IMR-90 (cell line): ENCODE results near the gene SP2. TPM values are rescaled to one million over a fixed set of nuclear protein-coding genes. Genes with fewer than 3 reads are reported as not detected.

Source experiments
- ATAC-seq: fragments of 200-7000 bp; cut with Tn5 transposase; 2 replicates; pipeline ENCODE4 v1.9.1; 2020; ENCODE audit warnings: low read depth, mild to moderate bottlenecking, moderate library complexity
- BruUV-seq: library from RNA; stranded (reverse); fragments of 400-500 nt; replicated peaks from 2 replicates; lab custom pipeline; 2021; lab: Mats Ljungman, UMichigan
- CTCF ChIA-PET: fragments of 300-600 bp; formaldehyde crosslinking; extraction: SDS; loops from one replicate; lab custom pipeline; 2021; ENCODE audit warnings: antibody characterized with exemption; lab: Yijun Ruan, JAX
- POLR2A ChIA-PET: fragments of 300-600 bp; sonication (Branson Sonifier 250); formaldehyde crosslinking; loops from one replicate; lab custom pipeline; 2022; ENCODE audit warnings: antibody characterized with exemption; ENCODE audit not compliant: unreplicated experiment; lab: Charles Lee
- DNase-seq: peaks from one replicate; pipeline ENCODE4 v3.0.0; 2013
- H2AFZ ChIP-seq: replicated peaks from 2 replicates; pipeline ENCODE3; 2013; ENCODE audit warnings: low read length, mild to moderate bottlenecking; ENCODE audit not compliant: poor library complexity
- H2AK5ac ChIP-seq: 2 replicates; pipeline ENCODE4 v1.6.1; 2013; ENCODE audit warnings: low read depth, low read length, inconsistent platforms
- H2AK9ac ChIP-seq: replicated peaks from 2 replicates; pipeline ENCODE3; 2013; ENCODE audit warnings: mild to moderate bottlenecking, low read depth, low read length, moderate library complexity; ENCODE audit not compliant: poor library complexity
- H2BK120ac ChIP-seq: 2 replicates; pipeline ENCODE4 v1.6.1; 2013; ENCODE audit warnings: low read depth, low read length, inconsistent platforms
- H2BK15ac ChIP-seq: 3 replicates; pipeline ENCODE4 v1.6.1; 2013; ENCODE audit warnings: low read depth, low read length, inconsistent platforms
- H2BK20ac ChIP-seq: 2 replicates; pipeline ENCODE4 v1.6.1; 2013; ENCODE audit warnings: low read depth, mild to moderate bottlenecking, inconsistent platforms, low read length, moderate library complexity
- H2BK5ac ChIP-seq: 2 replicates; pipeline ENCODE4 v1.6.1; 2013; ENCODE audit warnings: mild to moderate bottlenecking, low read depth, low read length, inconsistent platforms; ENCODE audit not compliant: poor library complexity, severe bottlenecking
- H3K14ac ChIP-seq: replicated peaks from 2 replicates; pipeline ENCODE4 v1.6.1; 2013; ENCODE audit warnings: low read depth, low read length, inconsistent platforms
- H3K18ac ChIP-seq: 2 replicates; pipeline ENCODE4 v1.6.1; 2013; ENCODE audit warnings: low read depth, low read length, control low read depth
- H3K23ac ChIP-seq: 2 replicates; pipeline ENCODE4 v1.6.1; 2013; ENCODE audit warnings: low read depth, low read length, inconsistent platforms
- H3K27ac ChIP-seq: 2 replicates; pipeline ENCODE4 v1.5.1; 2013; ENCODE audit warnings: mild to moderate bottlenecking, control low read depth, low read length; ENCODE audit not compliant: insufficient read depth
- H3K27me3 ChIP-seq: 2 replicates; pipeline ENCODE4 v1.6.1; 2013; ENCODE audit warnings: low read length; ENCODE audit not compliant: control insufficient read depth, insufficient read depth
- H3K36me3 ChIP-seq: 2 replicates; pipeline ENCODE4 v1.6.1; 2013; ENCODE audit warnings: low read length, mixed read lengths; ENCODE audit not compliant: control insufficient read depth, insufficient read depth
- H3K4ac ChIP-seq: 2 replicates; pipeline ENCODE4 v1.6.1; 2013; ENCODE audit warnings: low read depth, low read length, inconsistent platforms
- H3K4me1 ChIP-seq: 2 replicates; pipeline ENCODE4 v1.6.1; 2013; ENCODE audit warnings: low read length, mixed read lengths; ENCODE audit not compliant: control insufficient read depth, insufficient read depth
- H3K4me2 ChIP-seq: 2 replicates; pipeline ENCODE4 v1.6.1; 2013; ENCODE audit warnings: low read depth, mild to moderate bottlenecking, control low read depth, low read length, moderate library complexity
- H3K4me3 ChIP-seq: 2 replicates; pipeline ENCODE4 v1.5.1; 2013; ENCODE audit warnings: low read depth, mild to moderate bottlenecking, control low read depth, low read length, moderate library complexity; ENCODE audit not compliant: insufficient read depth
- H3K56ac ChIP-seq: 2 replicates; pipeline ENCODE4 v1.6.1; 2013; ENCODE audit warnings: low read length, inconsistent platforms; ENCODE audit not compliant: insufficient read depth; ENCODE audit errors: extremely low read depth
- H3K79me1 ChIP-seq, 2 experiments: 2 replicates each; pipeline ENCODE4 v1.6.1; 2013; ENCODE audit warnings: low read length in 2 of 2, inconsistent platforms in 1 of 2, low read depth in 1 of 2
- H3K9ac ChIP-seq: 2 replicates; pipeline ENCODE4 v1.6.1; 2013; ENCODE audit warnings: low read depth, low read length, control low read depth
- H3K9me1 ChIP-seq: 2 replicates; pipeline ENCODE4 v1.6.1; 2013; ENCODE audit warnings: low read length, inconsistent platforms; ENCODE audit not compliant: insufficient read depth
- H3K9me3 ChIP-seq: 2 replicates; pipeline ENCODE4 v1.6.1; 2013; ENCODE audit warnings: low read length; ENCODE audit not compliant: control insufficient read depth, insufficient read depth
- H4K20me1 ChIP-seq: 2 replicates; pipeline ENCODE4 v1.6.1; 2013; ENCODE audit warnings: low read length, inconsistent platforms; ENCODE audit not compliant: insufficient read depth
- H4K5ac ChIP-seq: 2 replicates; pipeline ENCODE4 v1.6.1; 2013; ENCODE audit warnings: mild to moderate bottlenecking, low read depth, low read length, control low read depth
- H4K8ac ChIP-seq, 2 experiments: 2 replicates each; pipeline ENCODE4 v1.6.1; 2013; ENCODE audit warnings: low read depth in 2 of 2, low read length in 2 of 2, control low read depth in 1 of 2, inconsistent platforms in 1 of 2
- H4K91ac ChIP-seq: 2 replicates; pipeline ENCODE4 v1.6.1; 2013; ENCODE audit warnings: low read depth, low read length, inconsistent platforms; ENCODE audit not compliant: insufficient read depth
- BHLHE40 ChIP-seq: fragments of 150-350 bp; IDR thresholded peaks from 2 replicates; pipeline ENCODE4 v1.6.1; 2016; ENCODE audit warnings: mild to moderate bottlenecking, low read depth, low read length
- WGBS, 2 experiments: methylation state at CpG; one replicate each; pipeline versions ENCODE4 v1.1.5 to v1.1.7; 2013; ENCODE audit warnings: missing lambda C conversion rate in 2 of 2; ENCODE audit not compliant: insufficient read length in 1 of 2; ENCODE audit errors: extremely low coverage in 2 of 2; 5-methylcytosine and 5-hydroxymethylcytosine counted together
- dilution Hi-C: fragments of 300-500 bp; cut with HindIII; formaldehyde crosslinking; loops from one replicate; pipeline ENCODE4 v1.14.3; 2018; ENCODE audit warnings: low sequenced_read_pairs; ENCODE audit not compliant: unreplicated experiment
- in situ Hi-C: fragments of 300-500 bp; cut with MboI; formaldehyde crosslinking; loops from 3 replicates; pipeline ENCODE4 v1.14.3; 2019; ENCODE audit warnings: low sequenced_read_pairs, inconsistent platforms, mixed read lengths
- intact Hi-C: fragments of 100-400 bp; cut with micrococcal nuclease; formaldehyde crosslinking; loops from 2 replicates; pipeline ENCODE4 v1.10.0; 2022
- polyA plus RNA-seq, 3 experiments: library from polyadenylated mRNA; depleted of rRNA; stranded (reverse); fragments of >200 nt; gene quantifications; 2 replicates each; pipeline ENCODE4 v1.2.3, GENCODE V29; 2012; ENCODE audit warnings: low replicate concordance in 1 of 3
- total RNA-seq: library from RNA; depleted of rRNA; stranded (reverse); fragments of >200 nt; gene quantifications from 2 replicates; pipeline ENCODE4 v1.2.3, GENCODE V29; 2012

Gene SP2
- total and polyA plus RNA-seq, 2 of the 4 experiments (the other 2 are of a cell fraction) = 0.72 to 13.8 TPM

DNA sequence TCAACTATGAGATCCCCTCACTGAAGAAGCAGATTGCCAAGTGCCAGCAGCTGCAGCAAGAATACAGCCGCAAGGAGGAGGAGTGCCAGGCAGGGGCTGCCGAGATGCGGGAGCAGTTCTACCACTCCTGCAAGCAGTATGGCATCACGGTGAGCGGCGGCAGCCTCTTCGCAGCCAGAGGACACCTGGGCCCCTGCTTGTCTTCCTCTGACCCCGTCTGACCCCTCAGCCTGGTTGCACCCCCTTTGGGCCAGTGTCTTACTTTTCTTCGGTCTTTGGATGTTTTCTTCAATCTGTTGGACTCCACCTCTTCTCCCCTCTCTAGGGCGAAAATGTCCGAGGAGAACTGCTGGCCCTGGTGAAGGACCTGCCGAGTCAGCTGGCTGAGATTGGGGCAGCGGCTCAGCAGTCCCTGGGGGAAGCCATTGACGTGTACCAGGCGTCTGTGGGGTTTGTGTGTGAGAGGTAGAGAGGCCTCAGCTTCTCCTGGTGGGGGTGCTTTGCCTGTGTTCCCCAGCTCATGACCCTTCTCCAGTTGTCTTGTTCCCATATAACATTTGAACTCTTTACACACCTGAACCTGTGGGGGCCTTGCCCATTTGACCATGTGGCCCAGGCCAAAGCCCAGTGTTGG lies 79.3 kb downstream of the SP2 start:
- no peak overlapping the region for H3K4me3 ChIP-seq
- no peak overlapping the region for H3K4me2 ChIP-seq
- H3K56ac ChIP-seq = no peak overlapping the region
- no peak overlapping the region for H3K27ac ChIP-seq
- no peak for TF ChIP-seq BHLHE40
- CTCF ChIA-PET = no interaction called here
- no peak for DNase-seq
- H2AK5ac ChIP-seq = no peak overlapping the region
- no peaks in the 10 kb centered on the region for H3K27me3 ChIP-seq
- no peak overlapping the region for H2AFZ ChIP-seq
- no peak overlapping the region for H3K4ac ChIP-seq
- dilution Hi-C loops (no loop called here), intact Hi-C loops (no loop called here), in situ Hi-C loops (no loop called here)
- 99% methylated on average over 7 of the region's 15 CpGs; no CpG with 5 or more reads in 1 of the 2 experiments for WGBS, 2 experiments
- H4K8ac ChIP-seq = no peak overlapping the region
- H2BK20ac ChIP-seq = no peak overlapping the region
- no peak for ATAC-seq
- no peak overlapping the region for H2BK120ac ChIP-seq
- H3K18ac ChIP-seq = no peak overlapping the region
- no TSS peak for BruUV-seq
- H2BK5ac ChIP-seq = no peak overlapping the region
- H3K36me3 ChIP-seq = peaks cover 40% of the 10 kb centered on the region
- H3K23ac ChIP-seq = no peak overlapping the region
- H3K9me3 ChIP-seq = no peaks in the 10 kb centered on the region
- H4K20me1 ChIP-seq = no peaks in the 10 kb centered on the region; the same call in 1 of the 2 replicates
- H3K79me1 ChIP-seq = peaks cover 18 to 32% of the 10 kb centered on the region in 2 experiments
- peaks cover 2% of the 10 kb centered on the region for H3K9me1 ChIP-seq
- POLR2A ChIA-PET = interaction anchor here (0.6 kb wide), 1 partner anchor 46 kb away, joined by 4 read pairs; no protein-coding TSS in a partner anchor
- H3K4me1 ChIP-seq = peaks cover 6% of the 10 kb centered on the region
- no peak overlapping the region for H2BK15ac ChIP-seq
- H2AK9ac ChIP-seq = no peak overlapping the region
- H4K91ac ChIP-seq = no peak overlapping the region
- no peak overlapping the region for H3K9ac ChIP-seq
- no peak overlapping the region for H4K5ac ChIP-seq
- no peak overlapping the region for H3K14ac ChIP-seq
